Measurements from ENCODE around the gene TMEM271.
"Not testable (repeated sequence)": the region's sequence is repeated elsewhere in the genome, so short reads cannot be mapped to it uniquely, and the experiment has no call there.

The TMEM271 gene

GRCh38 chr4:578451-579443, 2.7 kb upstream of the TMEM271 start:
- DNase-seq: no peak
- ATAC-seq: no peak

GRCh38 chr4:577499-578450, 1.7 kb upstream of the TMEM271 start:
- DNase-seq (peak; percentile 53), ATAC-seq (peak; percentile 47)

GRCh38 chr4:576991-577498, 950 bp upstream of the TMEM271 start:
- ATAC-seq: peak; percentile 9
- no peak for DNase-seq

GRCh38 chr4:575281-576141, 584 bp downstream of the TMEM271 start:
- DNase-seq (peak; percentile 33), ATAC-seq (no peak)

GRCh38 chr4:574346-575161, 1.5 kb downstream of the TMEM271 start:
- ATAC-seq (no peak), DNase-seq (no peak)

- DNase-seq: no peak
- no peak for ATAC-seq
These were observed 2.8 kb downstream of the TMEM271 start for GRCh38 chr4:573122-573892.

- DNase-seq (no peak), ATAC-seq (no peak)
These were observed 3.5 kb downstream of the TMEM271 start for GRCh38 chr4:572594-572993.

GRCh38 chr4:571838-572572, 4.1 kb downstream of the TMEM271 start:
- no peak for ATAC-seq
- no peak for DNase-seq

GRCh38 chr4:570754-571153, 5.3 kb downstream of the TMEM271 start:
- no peak for DNase-seq
- no peak for ATAC-seq

GRCh38 chr4:569958-570667, 6.0 kb downstream of the TMEM271 start:
- DNase-seq: no peak
- ATAC-seq: no peak

- DNase-seq: no peak
- ATAC-seq: no peak
These were observed 7.1 kb downstream of the TMEM271 start for GRCh38 chr4:568962-569361.

GRCh38 chr4:568351-568652, 7.8 kb downstream of the TMEM271 start:
- ATAC-seq: no peak

GRCh38 chr4:567457-568350, 8.4 kb downstream of the TMEM271 start:
- ATAC-seq: no peak

More at GRCh38 chr4:568351-568652, 7.8 kb downstream of the TMEM271 start:
- no peak for DNase-seq

GRCh38 chr4:566508-567295, 9.4 kb downstream of the TMEM271 start:
- ATAC-seq: no peak
- DNase-seq: no peak

More at GRCh38 chr4:567457-568350, 8.4 kb downstream of the TMEM271 start:
- no peak for DNase-seq

GRCh38 chr4:566035-566434, 10.1 kb downstream of the TMEM271 start:
- DNase-seq: no peak
- no peak for ATAC-seq

GRCh38 chr4:565614-566013, 10.5 kb downstream of the TMEM271 start:
- not testable (repeated sequence) for DNase-seq, ATAC-seq

GRCh38 chr4:562458-562857, 13.6 kb downstream of the TMEM271 start:
- not testable (repeated sequence) for ATAC-seq, DNase-seq
